Activated CD8-positive, alpha-beta T cell treated with anti-CD3 and anti-CD28 coated beads for 36 hours (primary cell): ENCODE measurements around the gene PAF1. TPM values are rescaled to one million over a fixed set of nuclear protein-coding genes. Genes with fewer than 3 reads are reported as not detected.

ENCODE experiments used
- ATAC-seq: fragments of 200-7000 bp; cut with Tn5 transposase; one replicate; pipeline ENCODE4 v1.10.0; 2021; ENCODE audit warnings: mild to moderate bottlenecking, moderate library complexity
- CTCF ChIA-PET: fragments of 350-600 bp; sonication (Branson Sonifier 250); formaldehyde crosslinking; loops from one replicate; lab custom pipeline; 2021; ENCODE audit warnings: antibody characterized with exemption; lab: Charles Lee
- POLR2A ChIA-PET: fragments of 350-600 bp; sonication (Branson Sonifier 250); formaldehyde crosslinking; loops from one replicate; lab custom pipeline; 2021; ENCODE audit warnings: antibody characterized with exemption; lab: Charles Lee
- DNase-seq: peaks from one replicate; pipeline ENCODE4 v3.0.0-alpha.2; 2020
- H3K27ac Mint-ChIP-seq: one replicate; pipeline ENCODE4 v1.8.0; 2021; ENCODE audit warnings: mild to moderate bottlenecking, mixed read lengths
- H3K27me3 Mint-ChIP-seq: one replicate; pipeline ENCODE4 v1.8.0; 2021; ENCODE audit warnings: mixed read lengths
- H3K36me3 Mint-ChIP-seq: one replicate; pipeline ENCODE4 v1.8.0; 2021; ENCODE audit warnings: low read depth, mixed read lengths
- H3K4me1 Mint-ChIP-seq: one replicate; pipeline ENCODE4 v1.8.0; 2021; ENCODE audit warnings: low read depth, mixed read lengths
- H3K4me3 Mint-ChIP-seq: one replicate; pipeline ENCODE4 v1.8.0; 2021; ENCODE audit warnings: mild to moderate bottlenecking, moderate library complexity, mixed read lengths
- H3K9me3 Mint-ChIP-seq: one replicate; pipeline ENCODE4 v1.8.0; 2021; ENCODE audit warnings: mixed read lengths
- intact Hi-C: fragments of 100-400 bp; cut with micrococcal nuclease; formaldehyde crosslinking; loops from one replicate; pipeline ENCODE4 v1.10.0; 2022
- total RNA-seq, 2 experiments: library from RNA; stranded (reverse); gene quantifications; one replicate each; pipeline ENCODE4 v1.2.3, GENCODE V29; 2021
- TF ChIP-seq, protein P1 (sequence below): fragments of 200-600 bp; IDR thresholded peaks from one replicate; pipeline ENCODE4 v1.8.0; 2022; ENCODE audit warnings: antibody characterized with exemption, mild to moderate bottlenecking

The PAF1 gene
- total RNA-seq, 2 experiments from 2014 or later, result 35.5 to 36.5 TPM

DNA sequence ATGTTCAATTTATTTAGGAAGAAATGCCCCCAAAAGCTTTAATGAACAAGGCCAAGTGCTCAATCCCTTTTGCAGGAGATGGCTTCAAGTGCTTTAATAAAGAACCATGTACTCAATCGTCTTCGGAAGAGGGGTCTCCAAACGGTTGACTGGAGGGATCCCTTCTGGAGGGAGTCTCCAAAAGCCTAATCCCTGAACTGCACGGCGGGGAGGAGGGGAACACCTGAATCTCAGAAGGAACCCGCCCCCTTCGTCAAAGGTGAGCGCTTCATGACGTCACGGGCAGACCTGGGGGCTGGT is 505 bp downstream of the PAF1 start:
- POLR2A ChIA-PET, result interaction anchor here (1.0 to 3.9 kb wide), 17 partner anchors 9 to 149 kb away, joined by 3 to 27 read pairs (median 5); partner anchors contain the start of genes GMFG, PLEKHG2, RPS16 and ZFP36
- ATAC-seq, result no peak
- intact Hi-C loops, result loop anchor here (2.0 kb wide), 1 partner anchor 40 kb away; no protein-coding TSS in a partner anchor
- Mint-ChIP-seq H3K36me3 (peaks cover 46% of the 10 kb centered on the region), H3K4me1 (peaks cover 37% of the 10 kb centered on the region), H3K4me3 (peak overlapping the region; percentile 97), H3K27ac (peak overlapping the region; percentile 99), H3K27me3 (no peaks in the 10 kb centered on the region), H3K9me3 (no peaks in the 10 kb centered on the region)
- TF ChIP-seq, protein P1, sequence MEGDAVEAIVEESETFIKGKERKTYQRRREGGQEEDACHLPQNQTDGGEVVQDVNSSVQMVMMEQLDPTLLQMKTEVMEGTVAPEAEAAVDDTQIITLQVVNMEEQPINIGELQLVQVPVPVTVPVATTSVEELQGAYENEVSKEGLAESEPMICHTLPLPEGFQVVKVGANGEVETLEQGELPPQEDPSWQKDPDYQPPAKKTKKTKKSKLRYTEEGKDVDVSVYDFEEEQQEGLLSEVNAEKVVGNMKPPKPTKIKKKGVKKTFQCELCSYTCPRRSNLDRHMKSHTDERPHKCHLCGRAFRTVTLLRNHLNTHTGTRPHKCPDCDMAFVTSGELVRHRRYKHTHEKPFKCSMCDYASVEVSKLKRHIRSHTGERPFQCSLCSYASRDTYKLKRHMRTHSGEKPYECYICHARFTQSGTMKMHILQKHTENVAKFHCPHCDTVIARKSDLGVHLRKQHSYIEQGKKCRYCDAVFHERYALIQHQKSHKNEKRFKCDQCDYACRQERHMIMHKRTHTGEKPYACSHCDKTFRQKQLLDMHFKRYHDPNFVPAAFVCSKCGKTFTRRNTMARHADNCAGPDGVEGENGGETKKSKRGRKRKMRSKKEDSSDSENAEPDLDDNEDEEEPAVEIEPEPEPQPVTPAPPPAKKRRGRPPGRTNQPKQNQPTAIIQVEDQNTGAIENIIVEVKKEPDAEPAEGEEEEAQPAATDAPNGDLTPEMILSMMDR, result no peak
- DNase-seq, result peak; percentile 88
- CTCF ChIA-PET, result interaction anchor here (1.0 to 2.1 kb wide), 6 partner anchors 11 to 55 kb away, joined by 3 to 17 read pairs (median 4); partner anchors contain the start of genes GMFG and SAMD4B

- peak overlapping the region; percentile 97 for H3K4me3 Mint-ChIP-seq
- ChIA-PET POLR2A (interaction anchor here (1.4 to 3.9 kb wide), 8 partner anchors 8 to 46 kb away, joined by 3 to 27 read pairs (median 10); partner anchors contain the start of genes PLEKHG2, RPS16 and ZFP36), CTCF (interaction anchor here (1.3 to 2.1 kb wide), 3 partner anchors 11 to 44 kb away, joined by 3 to 17 read pairs (median 4); no protein-coding TSS in a partner anchor)
- DNase-seq, result no peak
- ATAC-seq, result no peak
- intact Hi-C loops, result loop anchor here (2.0 kb wide), 1 partner anchor 39 kb away; no protein-coding TSS in a partner anchor
- H3K27me3 Mint-ChIP-seq, result no peaks in the 10 kb centered on the region
- peaks cover 34% of the 10 kb centered on the region for H3K4me1 Mint-ChIP-seq
- TF ChIP-seq, protein P1, result no peak
- no peaks in the 10 kb centered on the region for H3K9me3 Mint-ChIP-seq
- peak overlapping the region; percentile 99 for H3K27ac Mint-ChIP-seq
- H3K36me3 Mint-ChIP-seq, result peaks cover 40% of the 10 kb centered on the region
Measured at GRCh38 chr19:39389631-39390414, 1.1 kb downstream of the PAF1 start.

GRCh38 chr19:39388657-39389056 is 2.2 kb downstream of the PAF1 start:
- Mint-ChIP-seq H3K27me3 (no peaks in the 10 kb centered on the region), H3K27ac (no peak overlapping the region), H3K4me1 (peaks cover 29% of the 10 kb centered on the region), H3K36me3 (peaks cover 36% of the 10 kb centered on the region), H3K4me3 (no peak overlapping the region), H3K9me3 (no peaks in the 10 kb centered on the region)
- TF ChIP-seq, protein P1, result no peak
- POLR2A ChIA-PET, result interaction anchor here (0.7 to 1.6 kb wide), 2 partner anchors 33 to 459 kb away, joined by 4 read pairs; no protein-coding TSS in a partner anchor
- no peak for DNase-seq
- intact Hi-C loops, result no loop called here
- ATAC-seq, result no peak
- CTCF ChIA-PET, result interaction anchor here (0.6 to 1.4 kb wide), 2 partner anchors 33 to 66 kb away, joined by 3 to 4 read pairs; no protein-coding TSS in a partner anchor

DNA sequence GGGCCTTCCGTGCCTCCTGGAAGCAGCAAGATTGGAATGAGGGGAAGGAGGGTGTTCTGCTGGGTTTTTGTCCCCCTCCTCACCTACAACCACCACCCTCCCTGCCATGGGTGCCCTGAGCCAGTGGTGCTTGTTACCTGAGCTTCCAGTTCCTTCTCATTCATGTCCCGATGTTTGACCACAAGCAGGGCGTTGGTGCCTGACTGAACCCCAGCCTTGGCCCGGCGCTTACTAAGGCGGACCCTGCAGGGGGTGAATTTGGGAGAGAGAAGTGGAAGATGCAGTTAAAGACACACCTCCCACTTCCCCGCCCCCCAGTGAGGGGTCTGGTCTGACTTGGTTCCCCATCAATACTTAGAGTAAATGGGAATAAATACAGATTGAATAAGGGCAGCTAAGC is 4.3 kb downstream of the PAF1 start:
- H3K4me3 Mint-ChIP-seq, result no peak overlapping the region
- TF ChIP-seq, protein P1, result no peak
- no peaks in the 10 kb centered on the region for H3K27me3 Mint-ChIP-seq
- ATAC-seq, result no peak
- DNase-seq, result no peak
- ChIA-PET POLR2A (no interaction called here), CTCF (interaction anchor here (0.6 kb wide), 1 partner anchor 13 kb away, joined by 3 read pairs; no protein-coding TSS in a partner anchor)
- peaks cover 26% of the 10 kb centered on the region for H3K36me3 Mint-ChIP-seq
- H3K9me3 Mint-ChIP-seq, result no peaks in the 10 kb centered on the region
- H3K27ac Mint-ChIP-seq, result peak overlapping the region; percentile 2
- intact Hi-C loops, result no loop called here
- peaks cover 16% of the 10 kb centered on the region for H3K4me1 Mint-ChIP-seq
